ENCODE results near the gene TUBE1.

- TF ChIP-seq CTCF (IDR thresholded peaks at IDR 0.05) (no peak), POLR2A (IDR thresholded peaks at IDR 0.05) (no peak)
Measured at GRCh38 chr6:112096901-112097300, 9.6 kb upstream of the TUBE1 start.

All from body of pancreas (tissue), 4 donors.